HG02798 (cell line): ENCODE data around the gene TUBA3E.
"Not testable (repeated sequence)": the region's sequence is repeated elsewhere in the genome, so short reads cannot be mapped to it uniquely, and the experiment has no call there.

Experiments used
- ATAC-seq: cut with Tn5 transposase; IDR thresholded peaks from one replicate; pipeline ENCODE4 v1.9.1; 2021; ENCODE audit warnings: mild to moderate bottlenecking; ENCODE audit not compliant: unreplicated experiment, poor library complexity

The TUBA3E gene

DNA sequence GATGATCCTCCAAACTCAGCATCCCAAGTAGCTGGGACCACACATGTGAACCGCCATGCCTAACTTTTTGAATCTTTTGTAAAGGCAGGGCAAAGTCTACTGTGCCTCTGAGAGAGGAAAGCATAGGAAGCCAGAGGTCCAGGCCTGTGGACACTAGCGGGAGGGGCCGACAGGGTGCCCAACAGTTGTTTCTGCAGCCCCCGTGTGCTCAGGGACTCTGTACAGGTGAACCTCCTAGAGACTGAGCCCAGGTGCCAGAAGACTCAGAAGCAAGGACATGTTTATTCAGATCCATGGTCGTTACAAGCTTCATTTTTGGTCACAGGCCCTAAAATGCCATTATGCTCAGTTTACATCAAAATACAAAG lies 47.1 kb downstream of the TUBA3E start:
- not testable (repeated sequence) for ATAC-seq

DNA sequence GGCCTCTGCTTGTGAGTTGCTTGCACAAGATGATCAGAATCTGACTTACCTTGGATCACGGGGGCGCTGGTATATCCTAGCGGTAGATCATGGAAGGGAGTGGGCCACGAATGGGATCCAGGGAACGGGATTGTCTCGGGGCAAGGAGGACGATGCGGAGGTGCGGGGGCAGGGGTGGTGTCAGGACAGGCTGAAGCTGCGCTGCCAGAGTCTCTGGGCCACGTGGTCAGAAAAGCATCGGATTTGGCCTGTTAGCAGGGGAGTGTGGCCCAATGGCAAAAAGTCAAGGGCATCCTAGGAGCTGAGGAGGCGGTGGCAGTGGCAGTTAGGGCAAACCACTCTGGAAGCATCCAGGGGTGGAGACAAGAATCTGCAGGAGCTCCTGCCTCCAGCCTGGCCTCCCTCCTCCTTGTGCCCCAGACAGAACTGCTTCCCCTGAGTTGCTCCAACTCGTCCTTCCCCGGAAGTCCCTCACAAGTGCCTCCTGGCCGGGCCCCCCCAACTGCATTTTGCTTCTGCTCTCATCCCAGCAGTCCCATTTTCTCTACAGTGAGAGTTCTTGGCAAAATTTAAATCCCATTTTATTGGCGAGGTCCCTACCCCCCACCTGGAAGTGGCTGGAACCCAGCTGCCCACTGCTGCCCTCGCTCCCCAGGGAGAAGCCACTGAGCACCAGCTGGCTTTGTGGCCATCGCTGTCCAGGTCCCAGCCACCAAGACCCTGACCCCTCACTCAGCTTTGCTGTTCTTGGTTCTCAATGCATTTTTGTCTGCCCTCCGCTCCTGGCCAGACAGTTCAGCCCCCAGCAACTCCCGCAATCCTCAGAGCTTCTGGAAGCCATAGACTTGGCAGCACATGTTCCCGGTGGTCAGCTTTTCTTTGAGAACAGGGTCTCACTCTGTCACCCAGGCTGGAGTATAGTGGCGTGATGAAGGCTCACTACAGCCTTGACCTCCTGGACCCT lies 47.8 kb downstream of the TUBA3E start:
- no peak for ATAC-seq

DNA sequence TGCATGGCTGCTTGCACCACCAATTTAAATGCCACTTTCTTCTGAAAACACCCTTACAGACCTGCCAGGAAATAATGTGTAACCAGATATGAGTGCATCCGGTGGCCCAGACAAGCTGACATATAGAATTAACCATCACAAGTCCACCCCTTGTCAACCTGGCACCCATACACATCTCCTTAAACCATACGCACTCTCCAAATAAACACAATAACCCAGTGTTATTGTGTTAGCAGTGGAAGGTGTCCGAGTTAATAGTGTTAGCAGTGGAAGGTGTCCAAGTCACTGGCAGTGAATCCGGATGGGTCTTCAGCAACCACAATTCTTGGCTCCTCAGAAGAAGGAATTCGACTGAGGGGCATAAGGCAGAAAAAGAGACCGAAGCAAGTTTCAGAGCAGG lies 49.7 kb downstream of the TUBA3E start:
- not testable (repeated sequence) for ATAC-seq

DNA sequence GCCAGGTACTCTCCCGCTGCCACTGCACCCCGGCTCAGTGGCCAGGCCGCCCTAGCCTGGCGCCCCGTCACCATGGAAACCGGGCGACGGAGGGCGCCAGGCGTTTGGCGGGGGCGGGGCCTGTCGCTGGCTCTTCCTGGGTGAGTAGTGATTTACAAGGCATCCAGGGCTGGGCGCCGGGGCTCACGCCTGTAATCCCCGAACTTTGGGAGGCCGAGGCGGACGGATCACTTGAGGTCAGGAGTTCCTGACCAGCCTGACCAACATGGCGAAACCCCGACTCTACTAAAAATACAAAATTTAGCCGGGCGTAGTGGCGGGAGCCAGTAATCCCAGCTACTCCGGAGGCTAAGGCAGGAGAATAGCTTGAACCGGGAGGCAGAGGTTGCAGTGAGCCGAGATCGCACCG lies 53.2 kb downstream of the TUBA3E start, which contains the start of gene CCDC74B:
TSS of gene CCDC74B (minus strand) at position 107 of the 409 bp plus-strand sequence. CDS start 116 bp downstream, outside the sequence.
- ATAC-seq: peak; percentile 95

DNA sequence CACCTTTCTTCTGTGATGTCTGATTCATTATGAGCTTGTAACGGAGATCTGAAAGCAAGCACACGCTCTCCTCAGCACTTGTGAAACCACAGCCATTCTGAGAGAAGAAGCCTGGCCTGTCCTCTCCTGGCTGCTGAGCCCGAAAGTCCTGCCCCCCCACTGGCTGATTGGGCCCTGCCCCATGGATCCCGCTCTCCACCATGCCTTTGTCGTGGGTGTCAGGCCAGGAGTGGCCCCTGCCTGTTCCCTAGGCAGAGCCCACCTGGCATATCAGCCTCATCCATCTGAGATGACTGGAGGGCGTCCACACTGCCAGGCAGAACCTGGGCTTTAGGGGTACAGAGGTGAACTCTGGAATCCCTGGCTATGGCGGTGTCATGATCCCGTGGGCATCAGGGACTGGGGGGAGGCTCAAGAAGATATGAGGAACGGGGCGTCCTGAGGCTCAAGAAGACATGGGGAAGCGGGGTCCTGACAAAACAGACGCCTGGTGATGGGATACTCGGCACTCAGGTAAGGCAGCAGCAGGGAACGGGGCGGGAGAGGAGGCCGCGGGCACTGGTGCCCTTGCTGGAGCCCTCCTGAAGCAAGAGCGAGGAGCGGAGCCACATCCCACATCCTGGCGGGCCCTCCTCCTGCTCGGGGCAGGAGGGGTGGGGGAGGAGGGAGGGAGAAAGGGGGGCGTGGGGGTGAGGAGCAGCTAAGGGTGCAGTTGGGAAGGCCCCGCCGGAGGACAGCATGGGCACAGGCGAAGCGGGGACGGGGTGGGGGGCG lies 54.8 kb downstream of the TUBA3E start:
- ATAC-seq: peak; percentile 22

DNA sequence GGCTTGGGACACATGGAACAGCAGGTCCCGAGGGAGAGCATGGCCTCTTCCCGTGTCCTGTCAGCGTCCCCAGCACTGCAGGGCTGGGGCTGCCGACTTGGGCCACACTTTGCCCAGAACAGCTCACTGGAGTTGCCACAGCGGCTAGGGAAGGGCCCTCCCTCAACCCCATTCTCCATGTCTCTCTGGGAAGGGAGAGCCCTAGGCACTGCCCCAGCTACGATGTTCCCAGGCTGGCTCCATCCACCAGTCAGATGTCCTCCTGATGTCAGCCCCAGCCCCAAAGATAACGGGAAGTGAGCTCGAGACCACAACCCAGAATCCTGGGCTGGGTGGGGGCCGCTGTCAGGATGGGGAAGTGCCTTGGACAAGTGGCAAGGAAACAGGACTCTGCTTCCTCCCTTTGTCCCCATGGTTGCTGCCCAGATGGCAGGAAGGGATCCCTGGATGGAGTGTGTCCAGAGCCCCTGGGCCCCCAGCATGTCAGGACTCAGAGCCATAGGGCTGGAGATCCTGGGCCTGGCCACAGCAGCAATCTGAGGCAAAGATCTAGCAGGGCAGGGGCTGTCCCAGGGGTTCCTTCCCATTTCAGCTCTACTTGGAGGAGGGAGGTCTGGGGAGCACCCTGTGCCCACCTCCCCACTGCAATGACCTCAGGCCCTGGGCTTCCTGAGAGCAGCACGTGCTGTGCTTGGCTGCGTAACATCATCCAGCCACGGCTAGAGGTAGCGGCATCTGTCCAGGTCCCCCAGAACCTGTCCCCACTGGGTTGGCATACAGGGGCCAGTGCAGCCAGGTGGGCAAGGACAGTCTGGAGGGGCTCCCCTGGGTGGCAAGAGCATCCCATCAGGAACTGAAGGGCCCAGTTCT lies 55.6 kb downstream of the TUBA3E start:
- ATAC-seq: not testable (repeated sequence)
